Middle frontal gyrus (tissue), 1 donor: ENCODE results near the gene TNRC6C.
"Not testable (repeated sequence)": the region's sequence is repeated elsewhere in the genome, so short reads cannot be mapped to it uniquely, and the experiment has no call there.

Experiments
- DNase-seq: peaks from one replicate; pipeline ENCODE4 v3.0.0-alpha.2; 2015; ENCODE audit warnings: low spot score; ENCODE audit errors: extremely low spot score

The TNRC6C gene

DNA sequence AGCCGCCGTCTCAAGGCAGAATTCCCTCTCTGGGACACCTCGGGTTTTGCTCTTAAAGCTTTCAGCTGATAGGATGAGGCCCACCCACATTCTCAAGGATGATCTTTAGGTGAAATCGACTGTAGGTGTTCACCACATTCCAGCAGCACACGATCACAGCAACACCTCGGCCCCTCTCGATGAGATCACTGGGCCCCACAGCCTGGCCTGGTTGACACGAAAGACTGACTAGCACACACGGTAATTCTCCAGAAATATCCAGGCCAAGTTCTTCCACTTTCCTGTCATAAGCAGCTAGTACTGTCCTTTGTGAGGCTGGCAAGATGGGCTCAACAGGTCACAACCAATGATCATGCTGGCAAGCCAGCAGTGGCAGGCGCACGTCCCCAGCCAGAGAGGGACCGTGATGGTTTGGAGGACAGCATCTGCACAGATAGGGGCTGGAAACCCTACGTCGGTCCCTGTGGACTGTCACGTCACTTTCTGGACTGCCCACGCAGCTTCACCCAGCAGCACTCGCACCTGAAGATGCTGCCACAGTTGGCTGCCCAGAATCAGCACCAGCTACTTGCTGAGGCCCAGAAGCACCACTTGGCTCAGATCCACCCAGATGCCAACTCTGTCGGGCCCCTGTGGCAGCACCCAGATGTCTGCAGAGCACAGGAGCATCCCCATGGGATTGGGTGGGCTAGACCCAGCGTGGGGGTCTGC, 152.7 kb downstream of the TNRC6C start:
- no peak for DNase-seq

DNA sequence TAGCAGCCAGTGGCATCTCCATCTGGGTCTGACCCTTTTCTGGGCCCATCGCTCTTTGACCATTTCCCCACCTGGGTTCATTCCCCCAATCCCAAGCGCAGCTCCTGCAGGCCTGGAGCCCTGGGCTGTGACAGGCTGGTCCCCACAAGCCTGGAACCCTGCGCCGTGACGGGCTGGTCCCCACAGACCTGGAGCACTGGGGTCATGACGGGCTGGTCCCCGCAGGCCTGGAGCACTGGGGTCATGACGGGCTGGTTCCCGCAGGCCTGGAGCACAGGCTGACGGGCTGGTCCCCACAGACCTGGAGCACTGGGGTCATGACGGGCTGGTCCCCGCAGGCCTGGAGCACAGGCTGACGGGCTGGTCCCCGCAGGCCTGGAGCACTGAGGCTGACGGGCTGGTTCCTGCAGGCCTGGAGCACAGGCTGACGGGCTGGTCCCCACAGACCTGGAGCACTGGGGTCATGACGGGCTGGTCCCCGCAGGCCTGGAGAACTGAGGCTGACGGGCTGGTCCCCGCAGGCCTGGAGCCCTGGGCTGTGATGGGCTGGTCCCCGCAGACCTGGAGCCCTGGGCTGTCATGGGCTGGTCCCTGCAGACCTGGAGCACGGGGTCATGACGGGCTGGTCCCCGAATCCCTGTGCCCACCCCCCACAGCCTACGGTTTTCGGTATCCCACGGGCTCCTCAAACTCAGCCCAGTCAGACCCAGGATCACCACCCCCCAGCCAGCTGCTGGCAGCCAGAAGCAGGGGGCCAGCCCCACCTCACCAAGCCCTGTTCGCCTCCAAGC, 153.4 kb downstream of the TNRC6C start:
- DNase-seq = no peak

DNA sequence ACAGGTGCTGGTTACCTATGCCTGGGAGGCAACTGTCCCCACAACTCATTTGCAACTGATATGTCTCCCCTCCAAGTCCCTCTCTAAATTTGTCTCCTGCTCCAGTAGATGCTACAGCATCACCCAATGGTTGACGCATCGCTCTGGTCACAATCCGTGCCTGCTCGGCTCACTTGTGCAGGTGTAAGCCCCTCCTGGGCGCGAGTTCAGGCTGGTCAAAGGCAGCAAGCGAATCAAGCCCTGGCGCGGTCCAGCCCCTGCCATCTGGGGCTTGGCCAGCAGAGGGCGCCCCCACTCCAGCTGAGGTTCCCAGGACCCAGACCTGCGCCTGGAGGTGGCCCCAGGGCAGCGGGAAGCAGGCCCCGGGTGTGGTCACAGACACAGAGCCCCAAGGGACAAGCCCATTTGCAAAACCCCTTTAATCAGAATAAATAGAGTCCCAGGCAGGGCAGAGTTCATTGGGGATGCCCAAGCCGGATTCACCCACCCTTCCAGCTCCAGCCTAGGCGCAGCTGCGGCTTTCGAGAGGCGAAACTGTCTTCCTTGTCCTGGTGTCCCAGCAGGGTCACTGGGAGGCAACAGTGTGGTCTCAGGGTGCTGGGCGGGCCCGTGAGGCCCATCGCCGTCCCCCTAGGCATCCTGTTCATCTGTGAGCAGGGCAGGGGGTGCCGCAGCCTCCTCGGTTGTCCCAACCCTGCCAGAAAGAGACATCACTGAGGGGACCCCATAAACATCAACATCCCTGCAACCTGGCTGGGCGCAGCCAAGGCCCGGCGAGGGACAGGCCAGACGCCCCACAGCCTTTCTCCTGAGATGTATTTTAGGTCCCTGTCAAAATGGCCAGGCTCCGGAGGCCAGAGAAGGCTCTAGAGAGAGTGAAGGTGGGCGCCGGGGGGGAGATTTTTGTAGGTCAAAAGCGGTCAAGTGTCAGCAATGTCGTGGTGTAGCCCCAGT, 154.3 kb downstream of the TNRC6C start:
- DNase-seq = peak; percentile 31

DNA sequence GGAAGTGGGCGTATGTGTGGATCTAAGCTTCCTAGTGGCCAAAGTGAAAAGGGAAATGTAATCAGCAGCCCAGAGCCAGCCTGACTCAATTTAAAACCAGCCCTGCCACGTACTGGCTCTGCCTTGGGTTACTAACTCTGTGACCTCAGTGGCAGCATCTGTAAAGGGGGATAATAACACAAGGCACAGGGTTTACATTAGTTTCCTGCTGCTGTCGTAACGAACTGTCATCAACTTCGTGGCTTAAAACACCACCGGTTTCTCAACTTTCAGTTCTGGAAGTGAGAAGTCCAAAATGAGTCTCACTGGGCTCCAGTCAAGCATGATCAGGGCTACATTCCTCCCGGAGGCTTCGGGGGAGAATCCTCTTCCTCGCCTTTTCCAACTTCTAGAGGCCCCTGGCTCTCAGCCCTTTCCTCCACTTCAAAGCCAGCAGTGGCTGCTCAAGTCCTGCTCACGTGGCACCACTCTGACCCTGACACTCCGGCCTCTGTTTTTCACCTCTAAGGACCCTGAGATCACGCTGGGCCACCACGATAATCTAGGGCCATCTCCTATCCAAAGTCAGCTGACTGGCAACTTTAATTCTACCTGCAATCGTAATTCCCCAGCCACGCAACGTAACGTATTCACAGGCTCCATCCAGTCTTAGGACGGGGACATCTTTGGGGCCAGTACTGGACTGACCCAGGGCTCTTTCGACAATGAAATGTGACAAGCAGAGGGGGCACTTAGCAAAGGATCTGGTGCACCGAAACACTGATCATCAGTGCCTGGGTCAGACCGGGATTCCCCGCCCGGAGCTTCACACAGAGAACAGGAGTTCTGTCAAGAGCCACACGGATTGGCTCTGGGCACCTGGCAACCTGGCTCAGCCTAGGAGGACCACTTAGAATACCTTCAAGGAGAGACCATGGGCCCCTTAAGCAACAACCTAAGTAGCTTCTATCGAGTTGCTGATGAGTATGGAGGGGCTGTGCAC, 155.6 kb downstream of the TNRC6C start:
- no peak for DNase-seq

DNA sequence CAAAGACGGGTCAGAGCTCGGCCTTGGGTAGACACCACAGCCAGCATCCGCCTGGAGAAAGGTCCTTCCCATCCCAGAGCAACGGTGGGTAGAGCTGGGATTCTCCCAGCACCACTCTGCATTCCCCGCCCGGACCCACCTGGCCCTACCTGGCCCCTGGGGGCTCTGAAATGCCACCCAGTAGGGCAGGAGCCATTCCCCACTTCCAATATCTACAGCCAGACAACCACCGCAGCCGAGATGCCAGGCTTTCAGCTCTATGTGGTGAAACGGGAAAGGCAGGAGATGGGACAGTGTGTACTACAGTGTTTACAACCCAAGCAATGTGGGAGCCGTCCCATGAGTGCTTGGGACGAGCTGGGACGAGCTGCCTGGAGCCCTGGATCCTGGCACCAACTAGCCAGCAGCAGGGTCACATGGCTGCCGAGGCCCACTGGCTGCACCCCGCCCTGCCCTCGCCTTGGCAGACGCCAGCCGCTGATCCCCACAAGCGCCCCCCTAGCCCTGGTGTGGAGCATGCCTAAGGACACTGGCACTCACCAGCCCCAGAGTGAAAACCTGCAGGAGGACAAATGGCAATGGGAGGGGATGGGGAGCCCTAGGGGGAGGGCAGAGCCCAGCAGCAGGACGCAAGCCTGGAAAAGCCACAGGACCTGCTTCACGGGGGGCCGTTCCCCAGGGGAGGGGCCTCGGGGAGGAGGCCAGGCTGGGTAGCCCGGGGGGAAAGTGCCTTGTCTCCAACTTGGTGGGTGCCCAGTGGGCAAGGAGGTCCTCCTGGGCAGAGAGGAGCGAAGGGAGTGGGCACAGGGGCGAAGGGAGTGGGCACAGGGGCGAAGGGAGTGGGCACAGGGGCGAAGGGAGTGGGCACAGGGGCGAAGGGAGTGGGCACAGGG, 156.6 kb downstream of the TNRC6C start:
- peak; percentile 71 for DNase-seq

DNA sequence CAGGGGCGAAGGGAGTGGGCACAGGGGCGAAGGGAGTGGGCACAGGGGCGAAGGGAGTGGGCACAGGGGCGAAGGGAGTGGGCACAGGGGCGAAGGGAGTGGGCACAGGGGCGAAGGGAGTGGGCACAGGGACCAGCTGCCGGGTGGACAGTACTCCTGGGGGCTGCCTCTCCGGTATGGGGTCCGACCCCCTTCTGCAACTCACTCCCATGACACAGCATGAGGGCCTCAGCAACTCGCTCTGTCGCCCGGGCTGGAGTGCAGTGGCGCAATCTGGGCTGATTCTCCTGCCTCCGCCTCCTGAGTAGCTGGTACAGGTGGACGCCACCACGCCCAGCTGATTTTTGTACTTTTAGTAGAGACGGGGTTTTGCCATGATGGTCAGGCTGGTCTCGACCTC, 157.3 kb downstream of the TNRC6C start:
- DNase-seq = not testable (repeated sequence)

DNA sequence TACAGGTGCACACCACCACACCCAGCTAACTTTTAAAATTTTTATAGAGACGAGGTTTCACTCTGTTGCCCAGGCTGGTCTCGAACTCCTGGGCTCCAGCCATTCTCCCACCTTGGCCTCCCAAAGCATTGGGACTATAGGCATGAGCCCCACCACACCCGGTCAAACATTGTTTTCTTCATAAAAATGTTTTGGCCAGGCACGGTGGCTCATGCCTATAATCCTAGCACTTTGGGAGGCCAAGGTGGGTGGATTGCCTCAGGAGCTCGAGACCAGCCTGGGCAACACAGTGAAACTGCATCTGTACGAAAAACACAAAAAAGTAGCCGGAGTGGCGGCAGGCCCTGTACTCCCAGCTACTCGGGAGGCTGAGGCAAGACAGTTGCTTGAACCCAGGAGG, 157.9 kb downstream of the TNRC6C start:
- DNase-seq = no peak

DNA sequence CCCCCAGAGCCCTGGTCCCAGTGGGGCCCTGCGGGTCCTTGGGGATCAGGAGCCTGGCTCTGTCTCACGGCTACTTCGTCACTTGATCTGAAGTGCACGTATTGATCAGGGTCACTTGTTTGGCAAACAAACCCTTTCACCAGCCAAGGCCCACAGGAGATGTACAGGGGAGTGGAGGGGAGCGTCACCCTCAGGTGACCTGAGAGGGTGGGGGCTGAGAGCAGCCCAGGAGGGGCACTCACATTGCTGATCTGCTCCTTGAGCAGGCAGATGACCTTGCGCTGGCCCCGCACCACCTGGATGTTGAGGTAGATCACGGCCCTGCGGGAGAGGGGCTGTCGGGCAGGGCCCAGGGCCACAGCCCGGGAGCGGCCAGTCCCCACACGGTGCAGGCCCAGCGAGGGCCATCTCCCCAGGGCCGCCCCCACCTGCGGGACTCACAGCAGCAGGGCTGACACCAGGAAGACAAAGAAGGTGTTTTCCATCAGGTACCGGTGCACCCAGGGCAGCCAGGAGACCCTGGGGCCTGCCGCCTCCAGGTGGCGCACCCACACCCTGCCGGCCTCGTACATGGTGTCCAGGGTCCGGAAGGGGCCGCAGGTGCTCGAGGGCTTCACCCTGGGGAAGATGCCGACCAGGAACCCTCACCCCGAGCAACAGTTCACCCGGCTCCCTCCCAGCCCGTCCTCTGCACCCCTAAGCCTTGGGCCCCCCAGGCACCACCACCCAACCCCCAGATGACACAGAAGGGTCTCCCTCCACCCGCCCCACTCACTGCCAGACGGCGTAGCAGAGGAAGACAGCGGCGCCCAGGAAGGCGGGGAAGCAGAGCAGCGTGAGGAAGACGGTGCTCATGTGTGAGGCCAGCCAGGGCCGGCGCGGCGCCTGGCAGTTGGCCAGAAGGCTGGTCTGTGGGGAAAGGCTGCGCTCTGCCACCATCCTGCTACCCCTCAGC, 158.8 kb downstream of the TNRC6C start:
- no peak for DNase-seq

DNA sequence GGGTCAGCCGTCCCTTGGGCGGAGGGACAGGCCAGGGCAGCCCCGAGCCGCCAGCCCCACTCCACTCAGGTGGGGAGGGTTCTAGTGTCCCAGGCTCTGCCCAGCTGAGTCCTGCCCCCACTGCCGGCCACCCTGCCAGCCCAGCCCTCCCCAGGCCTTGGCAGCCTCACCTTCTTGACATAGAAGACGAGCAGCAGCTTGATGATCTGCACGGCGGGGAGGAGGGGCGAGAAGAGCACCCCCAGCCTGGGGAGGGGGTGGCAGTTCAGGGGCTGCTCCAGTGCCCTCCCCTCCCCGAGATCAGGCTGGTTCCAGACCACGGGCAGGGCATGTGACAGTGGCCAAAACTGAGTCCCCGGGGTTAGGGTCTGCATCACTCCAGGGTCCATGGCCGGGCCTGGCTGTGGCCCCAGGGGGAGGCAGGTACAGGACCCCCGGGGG, 160.3 kb downstream of the TNRC6C start:
- DNase-seq = no peak

DNA sequence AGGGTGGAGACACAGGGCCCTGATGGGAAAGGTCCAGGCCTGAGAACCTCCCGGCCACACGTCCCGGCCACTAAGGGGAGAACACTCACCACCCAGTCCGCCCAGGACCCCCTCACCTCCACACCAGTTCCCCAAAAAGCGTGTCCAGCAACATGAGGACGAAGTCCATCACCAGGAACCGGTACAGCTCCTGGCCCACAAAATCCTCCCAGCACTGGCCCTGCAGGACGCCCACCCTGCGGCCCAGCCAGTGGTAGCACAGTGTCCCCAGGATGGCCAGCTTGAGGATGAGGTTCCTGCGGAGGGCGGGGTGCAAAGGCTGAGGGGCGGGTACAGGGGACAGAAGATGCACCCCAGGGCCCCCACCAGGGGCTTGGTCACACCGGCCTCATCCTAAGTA, 162.0 kb downstream of the TNRC6C start:
- no peak for DNase-seq

DNA sequence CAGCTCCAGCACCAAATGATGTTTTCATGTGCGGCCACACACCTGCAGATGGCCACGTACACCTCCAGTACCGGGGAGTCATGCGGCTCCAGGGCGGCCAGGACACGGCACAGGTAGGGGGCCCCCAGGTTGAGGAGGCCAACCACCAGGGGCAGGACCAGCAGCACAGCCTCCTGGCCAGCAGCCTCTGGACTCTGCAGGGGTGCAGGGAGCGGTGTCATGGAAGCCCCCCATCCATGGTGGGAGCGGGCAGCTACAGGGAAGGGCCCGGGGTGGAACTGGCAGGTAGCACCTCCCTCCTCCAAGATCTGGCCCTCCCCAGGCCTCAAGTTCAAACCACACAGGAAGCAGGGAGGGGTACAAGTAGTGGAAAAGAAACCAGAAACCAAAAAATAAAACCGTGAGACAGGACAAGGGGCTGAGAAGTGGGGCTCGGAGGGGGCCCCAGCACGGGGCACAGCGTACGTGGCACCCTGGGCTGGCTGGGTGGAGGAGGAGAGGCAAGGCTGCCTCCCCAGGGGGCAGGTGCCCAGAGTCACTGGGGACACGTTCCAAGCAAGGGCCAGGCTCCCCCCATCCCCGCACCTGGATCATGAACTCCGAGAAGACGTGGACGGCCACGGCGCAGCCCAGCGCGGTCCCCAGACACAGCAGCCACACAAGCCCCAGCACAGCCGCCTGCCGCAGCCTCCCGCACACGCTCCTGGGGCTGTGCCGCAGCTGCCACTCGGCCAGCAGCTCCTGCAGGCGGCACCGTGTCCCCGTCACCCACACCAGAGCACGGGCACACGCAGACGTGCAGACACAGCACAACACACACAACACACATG, 162.7 kb downstream of the TNRC6C start:
- no peak for DNase-seq

DNA sequence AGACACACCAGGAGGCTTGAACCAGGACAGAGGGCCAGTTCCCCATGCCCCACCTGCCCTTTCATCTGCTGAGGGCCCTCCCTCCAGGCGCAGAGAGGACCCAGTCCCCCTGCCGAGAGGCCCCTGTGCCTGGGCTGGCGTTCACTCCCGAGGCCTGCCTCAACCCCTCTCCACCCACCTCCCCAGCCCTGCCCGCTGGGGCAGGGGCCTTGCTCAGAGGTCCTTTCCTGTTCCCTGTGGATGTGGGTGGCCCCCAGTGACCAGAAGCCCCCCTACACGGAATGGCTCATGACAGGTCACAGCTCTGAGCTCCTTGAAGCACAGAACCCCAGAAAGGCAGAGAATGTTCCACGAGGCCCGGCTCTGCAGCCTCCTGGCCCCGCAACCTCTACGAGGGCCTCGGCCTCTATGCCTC, 163.3 kb downstream of the TNRC6C start:
- DNase-seq = no peak

DNA sequence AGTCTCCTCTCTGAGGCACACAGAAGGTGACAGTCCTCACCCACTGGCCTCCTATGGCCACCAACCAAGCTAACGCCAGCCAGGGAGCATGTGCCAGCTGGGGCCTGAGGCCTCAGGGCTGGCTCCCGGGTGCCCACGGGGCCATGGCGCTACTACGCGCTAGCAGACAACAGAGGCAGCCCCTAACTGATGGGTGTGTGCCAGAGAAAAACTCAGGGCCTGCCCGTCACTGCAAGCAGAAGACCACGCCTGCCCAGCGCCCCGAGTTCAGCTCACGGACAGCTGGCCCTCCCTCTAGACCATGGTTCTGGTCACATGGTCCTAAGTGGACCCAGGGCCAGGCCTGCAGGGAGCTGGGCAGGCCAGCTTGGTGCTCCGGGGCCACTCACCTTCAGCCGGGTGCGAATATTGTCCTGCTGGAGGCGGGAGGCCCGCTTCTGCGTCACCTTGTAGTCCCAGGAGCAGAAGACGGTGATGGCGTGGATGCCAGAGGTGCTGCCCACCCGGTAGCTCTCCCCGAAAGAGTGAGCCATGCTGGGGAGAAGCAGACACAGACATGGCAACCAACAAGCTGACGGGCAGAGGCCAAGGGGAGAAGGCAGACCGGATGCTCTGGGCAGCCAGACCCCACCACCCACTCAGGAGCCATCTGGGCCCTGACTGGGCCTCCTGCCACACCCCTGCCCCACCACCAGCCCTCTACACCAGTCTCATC, 163.9 kb downstream of the TNRC6C start:
- DNase-seq = no peak

DNA sequence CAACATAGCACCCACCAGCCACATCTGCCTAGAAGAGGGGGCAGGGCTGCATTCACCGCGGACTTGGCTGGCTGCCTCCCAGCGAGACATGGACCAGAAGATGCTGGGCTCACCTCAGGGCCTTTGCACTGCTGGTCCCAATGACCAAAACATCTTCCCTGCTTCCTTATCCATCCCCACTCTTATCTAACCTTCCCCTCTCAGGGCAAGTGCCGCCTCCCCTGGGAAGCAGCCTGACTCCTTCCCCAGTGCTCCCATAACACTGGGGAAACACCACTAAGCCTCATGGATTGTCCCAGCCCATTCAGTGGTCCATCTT, 164.4 kb downstream of the TNRC6C start:
- no peak for DNase-seq

DNA sequence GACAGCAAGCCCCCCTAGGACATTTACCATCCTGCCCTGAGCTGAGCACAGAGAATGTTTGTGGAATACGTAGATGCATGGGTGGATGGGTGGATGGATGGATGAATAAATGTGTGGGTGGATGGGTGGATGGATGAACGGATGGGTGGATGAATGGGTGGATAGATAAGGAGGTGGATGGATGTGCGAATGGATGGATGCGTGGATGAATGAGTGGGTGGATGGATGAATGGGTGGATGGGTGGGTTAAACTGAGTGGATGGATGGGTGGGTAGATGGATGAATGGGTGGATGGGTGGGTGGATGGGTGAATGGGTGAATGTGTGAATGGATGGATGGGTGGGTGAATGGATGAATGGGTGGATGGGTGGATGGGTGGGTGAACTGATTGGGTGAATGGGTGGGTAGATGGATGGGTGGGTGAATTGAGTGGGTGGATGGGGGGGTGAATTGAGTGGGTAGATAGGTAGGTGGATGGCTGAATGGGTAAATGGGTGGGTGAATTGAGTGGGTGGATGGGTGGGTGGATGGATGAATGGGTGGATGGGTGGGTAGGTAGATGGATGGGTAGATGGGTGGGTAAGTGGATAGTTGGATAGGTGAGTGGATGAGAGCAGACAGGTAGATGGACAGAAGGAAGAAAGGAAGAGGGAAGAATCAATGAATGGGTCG, 164.9 kb downstream of the TNRC6C start:
- no peak for DNase-seq

DNA sequence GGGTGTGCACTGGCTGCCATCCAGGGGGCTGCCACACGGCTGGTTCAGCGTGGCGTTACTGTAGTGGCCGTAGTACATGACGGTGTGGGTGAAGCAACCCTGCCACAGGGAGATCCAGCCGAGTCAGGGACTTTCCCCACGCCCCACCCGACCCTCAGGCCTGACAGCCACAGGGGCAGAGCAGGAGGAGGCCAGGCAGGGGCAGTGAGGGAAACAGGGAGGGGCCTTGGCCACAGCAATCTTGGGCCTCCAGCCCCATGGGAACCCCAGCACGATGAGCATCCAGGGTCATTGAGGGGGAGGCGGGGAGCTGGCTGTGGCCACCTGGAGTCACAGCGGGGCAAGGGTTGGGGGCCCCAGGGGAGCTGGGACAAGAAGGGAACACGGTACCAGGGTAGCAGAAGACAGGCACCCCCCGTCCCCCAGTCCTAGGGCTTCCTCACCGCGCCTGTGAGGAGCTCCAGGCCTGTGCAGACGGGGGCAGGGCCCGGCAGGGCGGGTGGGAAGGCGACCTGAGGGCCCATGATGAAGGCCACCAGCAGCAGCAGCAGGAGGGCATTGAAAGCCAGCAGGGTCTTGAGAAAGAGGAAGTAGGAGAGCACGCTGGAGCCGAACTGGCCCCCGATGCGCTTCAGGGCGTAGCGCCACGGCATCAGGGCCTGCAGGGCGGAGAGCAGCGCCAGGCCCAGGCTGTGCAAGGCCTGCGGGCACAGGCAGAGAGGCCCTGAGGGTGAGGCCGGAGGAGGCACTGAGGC, 165.8 kb downstream of the TNRC6C start:
- DNase-seq = no peak
